GM18517 (cell line): ENCODE measurements around the gene GPC1.

Experiments
- ATAC-seq: cut with Tn5 transposase; IDR thresholded peaks from one replicate; pipeline ENCODE4 v1.9.1; 2021; ENCODE audit warnings: mild to moderate bottlenecking, moderate library complexity; ENCODE audit not compliant: unreplicated experiment

GPC1 gene

GRCh38 chr2:240454106-240454901, 18.8 kb downstream of the GPC1 start:
- no peak for ATAC-seq

DNA sequence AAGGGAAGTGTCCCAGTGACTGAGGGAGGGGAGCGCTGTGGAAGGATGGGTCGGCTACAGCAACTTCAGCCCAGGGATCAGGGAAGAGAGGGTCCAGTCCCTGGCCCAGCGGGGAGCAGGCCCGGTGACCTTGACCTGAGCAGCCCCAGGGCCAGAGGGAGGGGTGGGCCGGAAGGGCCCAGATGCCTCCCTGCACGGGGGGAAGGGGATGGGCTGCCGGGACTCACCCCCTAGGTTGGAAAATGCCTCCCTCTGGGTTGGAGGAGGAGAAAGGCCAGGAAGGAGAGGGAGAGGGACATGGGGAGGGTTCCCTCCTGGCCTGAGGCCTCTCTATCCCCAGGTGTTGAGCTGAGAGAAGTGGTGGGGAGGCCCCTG, 19.8 kb downstream of the GPC1 start:
- ATAC-seq = no peak

GRCh38 chr2:240455647-240456446, 20.4 kb downstream of the GPC1 start:
- no peak for ATAC-seq

GRCh38 chr2:240456447-240457222, 21.2 kb downstream of the GPC1 start:
- no peak for ATAC-seq

DNA sequence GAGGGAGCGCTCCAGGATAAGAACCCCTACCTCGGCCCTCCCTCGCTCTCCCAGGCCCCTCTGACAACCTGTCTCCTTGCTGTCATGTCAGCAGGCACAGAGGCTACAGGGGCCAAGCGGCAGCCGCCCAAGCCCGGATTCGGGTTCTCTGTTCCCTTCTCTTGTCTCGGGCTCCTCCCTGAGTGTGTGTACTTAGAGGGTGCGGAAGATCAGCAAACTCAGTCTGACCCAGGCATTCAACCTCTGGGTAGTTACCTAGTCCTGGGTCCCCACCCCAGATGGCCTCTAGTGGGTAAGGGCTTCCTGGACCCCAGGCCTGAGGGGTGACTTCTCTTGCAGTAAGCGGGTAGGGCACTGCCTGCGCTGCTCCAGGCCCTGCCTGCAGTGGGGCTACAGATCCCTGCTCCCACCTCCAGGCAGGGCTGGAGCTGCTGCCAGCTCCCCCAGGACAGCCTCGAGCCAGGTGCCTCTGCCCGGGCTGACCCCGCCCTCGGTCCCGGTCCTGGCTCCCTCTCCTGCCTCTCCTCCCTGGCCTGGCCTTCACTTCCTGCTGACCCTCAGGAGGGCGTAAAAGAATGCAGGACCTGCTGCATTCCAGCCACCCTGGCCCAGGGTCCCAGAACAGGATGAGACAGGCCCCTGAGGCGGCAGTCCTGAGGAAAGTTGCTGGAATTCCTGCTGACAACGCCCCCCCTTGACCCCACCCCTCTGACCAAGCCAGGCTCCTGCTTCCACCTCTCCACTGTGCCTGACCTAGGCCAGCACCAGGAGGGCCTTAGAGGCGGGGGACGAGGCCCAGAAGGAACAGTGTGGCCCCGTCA, 22.0 kb downstream of the GPC1 start:
- no peak for ATAC-seq

GRCh38 chr2:240458044-240458899, 22.8 kb downstream of the GPC1 start:
- ATAC-seq = no peak

GRCh38 chr2:240458900-240459391, 23.5 kb downstream of the GPC1 start:
- ATAC-seq = no peak

DNA sequence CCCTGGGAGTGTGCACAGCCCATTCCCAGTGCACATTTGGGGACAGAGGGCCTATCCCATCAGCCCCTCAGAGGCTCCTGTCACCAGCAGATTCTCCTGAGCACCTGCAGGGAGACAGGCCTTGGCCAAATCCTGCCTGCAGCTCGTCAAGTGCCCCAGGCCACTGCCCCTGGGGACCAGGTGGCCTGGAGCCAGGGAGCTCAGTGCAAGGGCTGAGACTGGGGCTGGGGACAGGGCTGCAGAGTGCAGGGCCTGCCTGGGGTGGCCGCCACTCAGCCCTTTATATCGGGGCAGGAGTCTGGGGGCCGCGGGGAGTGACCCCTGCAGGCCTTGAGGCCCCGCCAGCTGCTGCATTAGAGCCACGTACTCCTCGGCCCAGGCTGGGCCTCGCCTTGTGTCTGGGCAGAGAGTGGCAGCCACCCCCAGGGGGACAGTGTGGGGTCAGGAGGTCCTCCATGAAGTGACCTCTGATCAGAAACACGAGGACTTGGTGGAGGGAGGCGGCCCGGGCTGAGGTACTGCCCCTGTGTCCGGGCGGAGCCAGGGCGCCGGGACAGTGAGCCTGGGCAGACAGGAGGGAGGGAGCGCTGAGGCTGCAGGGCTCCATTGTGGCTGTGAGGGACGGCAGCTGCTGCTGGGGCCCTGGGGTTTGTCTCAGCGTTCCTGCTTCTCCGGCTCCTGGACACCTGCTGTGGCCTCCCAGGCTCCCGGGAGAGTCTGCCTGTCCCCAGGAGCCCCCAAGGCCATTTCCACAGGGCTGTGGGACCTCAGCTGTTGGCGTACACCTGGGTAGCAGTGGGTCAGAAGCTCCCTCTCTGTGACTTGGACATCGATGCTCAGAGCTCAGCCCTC, 24.2 kb downstream of the GPC1 start:
- no peak for ATAC-seq

- ATAC-seq = no peak
These were observed 24.8 kb downstream of the GPC1 start for GRCh38 chr2:240460253-240460711.

DNA sequence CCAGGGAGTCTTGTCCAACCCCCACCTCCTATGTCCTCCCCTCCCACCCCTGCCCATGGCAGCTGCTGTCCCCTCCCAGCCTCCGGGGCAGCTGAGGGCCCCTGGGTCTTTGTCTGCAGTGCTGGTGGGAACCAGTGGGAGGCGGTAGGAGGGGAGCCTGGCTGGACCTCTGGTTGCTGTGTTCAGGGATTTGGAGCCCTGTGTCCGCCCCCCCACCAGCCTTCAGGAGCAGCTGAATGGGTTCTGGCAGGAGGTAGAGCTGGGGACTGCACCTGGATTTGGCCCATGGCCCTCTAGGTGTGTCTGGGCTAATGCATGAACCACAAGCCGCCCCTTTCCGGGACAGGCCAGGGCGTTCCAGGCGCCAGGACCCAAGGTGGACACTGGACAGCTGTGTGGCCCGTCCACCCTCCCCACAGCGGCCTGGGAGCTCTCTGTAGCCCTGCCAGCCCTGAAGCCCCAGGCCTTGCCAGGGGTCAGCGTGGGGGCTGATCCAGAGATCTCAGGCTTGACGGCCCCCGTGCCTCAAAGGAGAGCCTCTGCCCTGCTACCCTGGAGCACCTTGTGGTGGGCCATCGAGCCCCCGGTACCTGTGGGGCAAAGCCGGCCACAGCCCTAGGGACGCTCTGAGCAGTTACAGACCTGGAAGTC, 25.4 kb downstream of the GPC1 start:
- ATAC-seq = no peak

GRCh38 chr2:240461471-240462072, 26.1 kb downstream of the GPC1 start:
- ATAC-seq = no peak

- no peak for ATAC-seq
These were observed 26.7 kb downstream of the GPC1 start for GRCh38 chr2:240462073-240462706.

GRCh38 chr2:240462707-240463273, 27.3 kb downstream of the GPC1 start:
- ATAC-seq = no peak

GRCh38 chr2:240463274-240463865, 27.9 kb downstream of the GPC1 start:
- no peak for ATAC-seq

DNA sequence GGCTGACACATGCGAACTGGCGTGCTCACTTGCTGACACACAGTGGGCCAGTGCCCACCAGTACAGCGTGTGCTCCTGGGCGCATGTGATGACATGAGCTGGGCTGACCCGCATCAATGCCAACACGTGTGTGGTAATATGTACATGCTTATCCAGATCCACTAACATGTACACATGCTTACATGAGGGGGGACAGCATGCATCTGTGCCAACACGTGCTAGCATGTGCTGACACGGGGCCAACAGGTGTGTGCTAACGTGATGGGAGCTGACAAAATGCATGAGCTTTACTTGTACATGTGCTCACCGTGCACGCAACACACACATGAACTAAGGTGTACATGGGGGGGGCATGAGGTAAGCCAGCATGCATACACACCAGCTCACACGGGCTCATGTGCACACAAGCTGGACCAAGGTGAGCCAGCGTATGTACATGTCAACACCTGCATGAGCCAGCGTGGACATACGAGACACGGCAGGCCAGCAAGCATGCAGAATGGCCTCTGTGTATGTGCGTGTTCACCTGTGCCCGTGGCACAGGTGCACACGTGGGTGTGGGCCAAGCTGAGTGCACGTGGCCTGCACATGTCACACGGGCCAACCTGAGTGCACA, 28.5 kb downstream of the GPC1 start:
- ATAC-seq = no peak
